K562 (cell line): ENCODE results near the gene SIGLEC7. TPM values are rescaled to one million over a fixed set of nuclear protein-coding genes. Genes with fewer than 3 reads are reported as not detected.

Experiments used
- ATAC-seq: fragments of 200-7000 bp; cut with Tn5 transposase; 3 replicates; pipeline ENCODE4 v1.9.1; 2020; ENCODE audit warnings: moderate library complexity
- BruUV-seq: library from RNA; stranded (reverse); fragments of 400-500 nt; replicated peaks from 2 replicates; lab custom pipeline; 2021; lab: Mats Ljungman, UMichigan
- CTCF ChIA-PET: fragments of 300-600 bp; formaldehyde crosslinking; extraction: SDS; loops from one replicate; lab custom pipeline; 2021; ENCODE audit warnings: low intra/inter-chr PET ratio; lab: Yijun Ruan, JAX
- POLR2A ChIA-PET: fragments of 300-600, 350-650 bp; sonication (Branson Sonifier 250); formaldehyde crosslinking; extraction: SDS; loops from one replicate; lab custom pipeline; 2021; ENCODE audit warnings: antibody characterized with exemption, inconsistent platforms; lab: Yijun Ruan, JAX
- DNase-seq, 4 experiments: peaks; one replicate each; pipeline versions ENCODE4 v3.0.0 to v3.0.0-alpha.2; 2011 to 2018; ENCODE audit warnings: low spot score in 3 of 4, mixed read lengths in 3 of 4; ENCODE audit errors: extremely low read depth in 1 of 4
- FAIRE-seq: peaks from 2 replicates; lab custom pipeline; 2011; peaks lifted over from hg19 to GRCh38; lab: Jason Lieb, UNC
- H2AFZ ChIP-seq: 2 replicates; pipeline ENCODE4 v1.6.0; 2011; ENCODE audit warnings: low read depth, low read length, control low read depth, inconsistent platforms
- H3K27ac ChIP-seq: fragments of 200-600 bp; 3 replicates; pipeline ENCODE4 v1.8.0; 2011; ENCODE audit warnings: low read depth, mild to moderate bottlenecking, control low read depth, inconsistent platforms, low read length, moderate library complexity, mixed read lengths; ENCODE audit errors: extremely low read depth
- H3K27me3 ChIP-seq, 2 experiments: fragments of 300-600 bp in 1 of 2; 2 replicates in 1 of 2; 3 replicates in 1 of 2; pipeline versions ENCODE4 v1.6.0 to v1.8.0; 2011; ENCODE audit warnings: inconsistent platforms in 2 of 2, low read length in 2 of 2, mild to moderate bottlenecking in 1 of 2, mixed read lengths in 1 of 2, moderate library complexity in 1 of 2; ENCODE audit not compliant: control insufficient read depth in 2 of 2, insufficient read depth in 2 of 2
- H3K36me3 ChIP-seq: fragments of 300-600 bp; 3 replicates; pipeline ENCODE4 v1.8.0; 2011; ENCODE audit warnings: mild to moderate bottlenecking, low read length, inconsistent platforms; ENCODE audit not compliant: control insufficient read depth, insufficient read depth
- H3K4me1 ChIP-seq, 2 experiments: fragments of 200-600 bp in 1 of 2; replicated peaks in 1 of 2; 2 replicates in 1 of 2; 3 replicates in 1 of 2; pipeline versions ENCODE4 v1.5.1 to v1.8.0; 2011; ENCODE audit warnings: inconsistent platforms in 2 of 2, low read length in 2 of 2, mild to moderate bottlenecking in 1 of 2, mixed read lengths in 1 of 2, moderate library complexity in 1 of 2; ENCODE audit not compliant: control insufficient read depth in 2 of 2, insufficient read depth in 2 of 2
- H3K4me2 ChIP-seq: 2 replicates; pipeline ENCODE4 v1.6.1; 2011; ENCODE audit warnings: low read length, control low read depth, inconsistent platforms, mixed read lengths; ENCODE audit not compliant: insufficient read depth
- H3K4me3 ChIP-seq: fragments of 200-600 bp; sonication (generic), shearing (Covaris generic); 2 replicates; pipeline ENCODE4 v1.5.1; 2016; ENCODE audit warnings: control low read depth, inconsistent platforms
- H3K79me2 ChIP-seq: fragments of 200-600 bp; 3 replicates; pipeline ENCODE4 v1.8.0; 2011; ENCODE audit warnings: low read length, inconsistent platforms; ENCODE audit not compliant: control insufficient read depth, insufficient read depth
- H3K9ac ChIP-seq, 2 experiments: 2 replicates each; pipeline versions ENCODE4 v1.6.0 to v1.6.1; 2011; ENCODE audit warnings: low read depth in 2 of 2, low read length in 2 of 2, control low read depth in 1 of 2, inconsistent platforms in 1 of 2, mild to moderate bottlenecking in 1 of 2, mixed read lengths in 1 of 2; ENCODE audit not compliant: insufficient read depth in 1 of 2
- H3K9me1 ChIP-seq: one replicate; pipeline ENCODE4 v1.6.0; 2011; ENCODE audit warnings: inconsistent platforms, mild to moderate bottlenecking, low read length, moderate library complexity; ENCODE audit not compliant: control insufficient read depth, insufficient read depth
- H3K9me3 ChIP-seq: replicated peaks from 2 replicates; pipeline ENCODE4 v1.5.1; 2011; ENCODE audit warnings: low read depth, low read length, inconsistent platforms; ENCODE audit not compliant: control insufficient read depth, insufficient read depth
- H4K20me1 ChIP-seq: replicated peaks from 2 replicates; pipeline ENCODE4 v1.6.1; 2011; ENCODE audit warnings: low read length, inconsistent platforms, mixed read lengths; ENCODE audit not compliant: control insufficient read depth, insufficient read depth
- BRD9 ChIP-seq: fragments of 450-650 bp; IDR thresholded peaks from 2 replicates; pipeline ENCODE4 v1.6.1; 2018; ENCODE audit warnings: low read depth; ENCODE audit not compliant: partially characterized antibody
- CCAR2 ChIP-seq: fragments of 200-400 bp; formaldehyde crosslinking; IDR thresholded peaks from 2 replicates; pipeline ENCODE4 v1.6.1; 2017; ENCODE audit warnings: mild to moderate bottlenecking, low read depth, low read length
- NONO ChIP-seq, 2 experiments: fragments of 200-400 bp in 1 of 2; fragments of 450-650 bp in 1 of 2; formaldehyde crosslinking in 1 of 2; IDR thresholded peaks; 2 replicates each; pipeline ENCODE4 v1.6.1; 2017; ENCODE audit warnings: low read depth in 2 of 2, mild to moderate bottlenecking in 2 of 2, moderate library complexity in 2 of 2, low read length in 1 of 2
- ZBTB43 ChIP-seq: sonication (generic); formaldehyde crosslinking; IDR thresholded peaks from 2 replicates; pipeline ENCODE4 v1.8.0; 2023; ENCODE audit warnings: mild to moderate bottlenecking, missing genetic modification reagents
- ZNF224 ChIP-seq: sonication (generic); formaldehyde crosslinking; IDR thresholded peaks from 2 replicates; pipeline ENCODE4 v1.8.0; 2022; ENCODE audit warnings: mild to moderate bottlenecking, missing genetic modification reagents
- ZNF695 ChIP-seq: fragments of 450-650 bp; formaldehyde crosslinking; IDR thresholded peaks from 2 replicates; pipeline ENCODE4 v1.4.0; 2020; ENCODE audit warnings: mild to moderate bottlenecking, moderate library complexity
- WGBS: fragments of 100-300 bp; shearing (Covaris generic); methylation state at CpG from one replicate; pipeline ENCODE4 v1.1.6; 2016; ENCODE audit warnings: low coverage, mixed read lengths; ENCODE audit not compliant: insufficient coverage; ENCODE audit errors: missing lambda C conversion rate; 5-methylcytosine and 5-hydroxymethylcytosine counted together
- in situ Hi-C: fragments of 300-500 bp; cut with MboI; formaldehyde crosslinking; loops from 4 replicates; pipeline ENCODE4 v1.15.0; 2018; ENCODE audit warnings: inconsistent platforms, mixed read lengths
- intact Hi-C: fragments of 100-400 bp; cut with micrococcal nuclease; formaldehyde crosslinking; loops from 2 replicates; pipeline ENCODE4 v1.14.2; 2022
- polyA plus RNA-seq, 8 experiments: library from polyadenylated mRNA; depleted of rRNA in 4 of 8; stranded (reverse) in 5 of 8; unstranded in 3 of 8; fragments of >200 nt; fragmentation: Nextera tagmentation in 2 of 8; fragmentation: Illumina TruSeq in 1 of 8; extraction: Ambion mirVana in 2 of 8; extraction: Trizol in 1 of 8; gene quantifications; 2 replicates each; pipeline versions ENCODE4 v1.2.1 to v1.2.3, GENCODE V29; 2011 to 2014; ENCODE audit warnings: inconsistent platforms in 1 of 8, missing spikeins in 1 of 8
- total RNA-seq, 7 experiments: library from RNA; depleted of rRNA in 6 of 7; stranded (reverse); fragments of >200 nt in 6 of 7; fragmentation: Illumina TruSeq in 2 of 7; extraction: Trizol in 2 of 7; gene quantifications; 2 replicates each; pipeline versions ENCODE4 v1.2.1 to v1.2.3, GENCODE V29; 2011 to 2021; ENCODE audit warnings: low replicate concordance in 1 of 7
- TF ChIP-seq, protein P1 (sequence below): fragments of 450-650 bp; IDR thresholded peaks from 2 replicates; pipeline ENCODE4 v1.6.1; 2018; ENCODE audit not compliant: partially characterized antibody
- TF ChIP-seq, protein P2 (sequence below): IDR thresholded peaks from 2 replicates; pipeline ENCODE4 v1.6.1; 2014; ENCODE audit warnings: antibody characterized with exemption
- TF ChIP-seq, protein P3 (sequence below): sonication (generic); formaldehyde crosslinking; IDR thresholded peaks from 2 replicates; pipeline ENCODE4 v1.8.0; 2023; ENCODE audit warnings: mild to moderate bottlenecking, missing genetic modification reagents

The SIGLEC7 gene
- total and polyA plus RNA-seq, 9 of the 15 experiments (the other 6 are each of a cell fraction or from before 2014, with no cell fraction given): 0.10 to 0.12 TPM; not detected in 7

DNA sequence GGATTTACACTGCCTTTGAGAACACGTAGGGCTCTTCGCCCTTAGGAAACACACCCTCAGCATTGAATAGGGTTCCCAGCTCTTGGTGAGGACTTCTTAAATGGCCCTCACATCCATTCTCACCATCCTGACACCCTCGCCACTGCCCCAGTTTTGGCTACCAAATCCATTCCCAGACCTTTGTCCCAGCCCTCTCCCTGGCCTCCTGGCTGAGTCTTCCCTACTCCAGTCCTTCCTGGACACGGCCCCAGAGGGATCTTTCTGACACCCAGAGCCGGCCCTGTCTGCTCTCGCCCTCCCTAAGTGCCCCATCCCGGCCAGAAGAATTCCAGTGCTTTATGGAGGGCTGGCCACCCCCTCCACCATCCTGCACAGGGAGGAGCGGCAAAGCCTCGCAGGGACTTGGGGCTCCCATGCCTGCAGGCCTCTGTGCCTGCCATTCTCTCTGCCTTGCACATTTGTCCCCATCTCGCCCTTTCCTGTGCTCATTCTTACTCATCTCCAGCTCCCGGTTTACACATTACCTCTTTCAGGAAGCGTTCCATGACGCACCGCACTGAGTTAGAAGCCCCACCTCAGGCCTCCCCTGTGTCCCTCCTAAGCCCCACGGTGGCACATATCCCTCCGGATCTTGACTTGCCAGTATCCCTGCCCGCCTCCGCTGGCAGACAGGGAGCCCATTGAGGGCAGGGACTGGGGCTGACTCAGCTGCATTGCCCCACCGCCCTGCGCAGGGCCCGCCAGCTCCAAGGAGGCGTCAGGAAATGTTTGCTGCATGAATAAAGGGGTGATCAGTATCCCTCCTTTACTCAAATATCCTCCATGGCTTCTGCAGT, 48.4 kb upstream of the SIGLEC7 start:
- in situ Hi-C loops (loop anchor here (5.0 to 10.0 kb wide), 3 partner anchors 71 to 389 kb away; no protein-coding TSS in a partner anchor), intact Hi-C loops (loop anchor here (2.0 to 5.0 kb wide), 2 partner anchors 163 to 386 kb away; no protein-coding TSS in a partner anchor)
- WGBS: 42% methylated on average over 19 of the region's 22 CpGs
- Histone ChIP-seq H3K36me3 (peaks cover 8% of the 10 kb centered on the region; the same call in 1 of the 3 replicates), H3K4me2 (no peak overlapping the region), H2AFZ (no peak overlapping the region), H3K27me3 (peaks cover 10 to 27% of the 10 kb centered on the region in 2 experiments; a peak in 3 of 5 replicates), H3K79me2 (no peaks in the 10 kb centered on the region), H3K4me1 (no peaks in the 10 kb centered on the region; a peak in 1 of 5 replicates), H4K20me1 (peaks cover 13% of the 10 kb centered on the region), H3K9ac (no peak overlapping the region), H3K27ac (no peak overlapping the region), H3K4me3 (no peak overlapping the region), H3K9me1 (peaks cover 9% of the 10 kb centered on the region), H3K9me3 (no peaks in the 10 kb centered on the region)
- POLR2A ChIA-PET: no interaction called here
- DNase-seq (no peak), FAIRE-seq (no peak), ATAC-seq (no peak)
- CTCF ChIA-PET: interaction anchor here (0.6 to 4.9 kb wide), 6 partner anchors 14 to 171 kb away, joined by 4 to 35 read pairs (median 5); partner anchors contain the start of genes CTU1 and KLK10
- BruUV-seq: no TSS peak
- TF ChIP-seq, protein P1, sequence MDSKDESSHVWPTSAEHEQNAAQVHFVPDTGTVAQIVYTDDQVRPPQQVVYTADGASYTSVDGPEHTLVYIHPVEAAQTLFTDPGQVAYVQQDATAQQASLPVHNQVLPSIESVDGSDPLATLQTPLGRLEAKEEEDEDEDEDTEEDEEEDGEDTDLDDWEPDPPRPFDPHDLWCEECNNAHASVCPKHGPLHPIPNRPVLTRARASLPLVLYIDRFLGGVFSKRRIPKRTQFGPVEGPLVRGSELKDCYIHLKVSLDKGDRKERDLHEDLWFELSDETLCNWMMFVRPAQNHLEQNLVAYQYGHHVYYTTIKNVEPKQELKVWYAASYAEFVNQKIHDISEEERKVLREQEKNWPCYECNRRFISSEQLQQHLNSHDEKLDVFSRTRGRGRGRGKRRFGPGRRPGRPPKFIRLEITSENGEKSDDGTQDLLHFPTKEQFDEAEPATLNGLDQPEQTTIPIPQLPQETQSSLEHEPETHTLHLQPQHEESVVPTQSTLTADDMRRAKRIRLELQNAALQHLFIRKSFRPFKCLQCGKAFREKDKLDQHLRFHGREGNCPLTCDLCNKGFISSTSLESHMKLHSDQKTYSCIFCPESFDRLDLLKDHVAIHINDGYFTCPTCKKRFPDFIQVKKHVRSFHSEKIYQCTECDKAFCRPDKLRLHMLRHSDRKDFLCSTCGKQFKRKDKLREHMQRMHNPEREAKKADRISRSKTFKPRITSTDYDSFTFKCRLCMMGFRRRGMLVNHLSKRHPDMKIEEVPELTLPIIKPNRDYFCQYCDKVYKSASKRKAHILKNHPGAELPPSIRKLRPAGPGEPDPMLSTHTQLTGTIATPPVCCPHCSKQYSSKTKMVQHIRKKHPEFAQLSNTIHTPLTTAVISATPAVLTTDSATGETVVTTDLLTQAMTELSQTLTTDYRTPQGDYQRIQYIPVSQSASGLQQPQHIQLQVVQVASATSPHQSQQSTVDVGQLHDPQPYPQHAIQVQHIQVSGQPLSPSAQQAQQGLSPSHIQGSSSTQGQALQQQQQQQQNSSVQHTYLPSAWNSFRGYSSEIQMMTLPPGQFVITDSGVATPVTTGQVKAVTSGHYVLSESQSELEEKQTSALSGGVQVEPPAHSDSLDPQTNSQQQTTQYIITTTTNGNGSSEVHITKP: no peak
- no peak for TF ChIP-seq ZNF695 (CRISPR knock-in tag)
- TF ChIP-seq, protein P2, sequence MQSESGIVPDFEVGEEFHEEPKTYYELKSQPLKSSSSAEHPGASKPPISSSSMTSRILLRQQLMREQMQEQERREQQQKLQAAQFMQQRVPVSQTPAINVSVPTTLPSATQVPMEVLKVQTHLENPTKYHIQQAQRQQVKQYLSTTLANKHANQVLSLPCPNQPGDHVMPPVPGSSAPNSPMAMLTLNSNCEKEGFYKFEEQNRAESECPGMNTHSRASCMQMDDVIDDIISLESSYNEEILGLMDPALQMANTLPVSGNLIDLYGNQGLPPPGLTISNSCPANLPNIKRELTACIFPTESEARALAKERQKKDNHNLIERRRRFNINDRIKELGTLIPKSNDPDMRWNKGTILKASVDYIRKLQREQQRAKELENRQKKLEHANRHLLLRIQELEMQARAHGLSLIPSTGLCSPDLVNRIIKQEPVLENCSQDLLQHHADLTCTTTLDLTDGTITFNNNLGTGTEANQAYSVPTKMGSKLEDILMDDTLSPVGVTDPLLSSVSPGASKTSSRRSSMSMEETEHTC: no peak
- TF ChIP-seq ZBTB43 (CRISPR knock-in tag): no peak
- TF ChIP-seq NONO (IDR thresholded peaks at IDR 0.05; ENCODE audit: low read depth in 2 of 2, low read length in 1 of 2): no peak
- TF ChIP-seq, protein P3, sequence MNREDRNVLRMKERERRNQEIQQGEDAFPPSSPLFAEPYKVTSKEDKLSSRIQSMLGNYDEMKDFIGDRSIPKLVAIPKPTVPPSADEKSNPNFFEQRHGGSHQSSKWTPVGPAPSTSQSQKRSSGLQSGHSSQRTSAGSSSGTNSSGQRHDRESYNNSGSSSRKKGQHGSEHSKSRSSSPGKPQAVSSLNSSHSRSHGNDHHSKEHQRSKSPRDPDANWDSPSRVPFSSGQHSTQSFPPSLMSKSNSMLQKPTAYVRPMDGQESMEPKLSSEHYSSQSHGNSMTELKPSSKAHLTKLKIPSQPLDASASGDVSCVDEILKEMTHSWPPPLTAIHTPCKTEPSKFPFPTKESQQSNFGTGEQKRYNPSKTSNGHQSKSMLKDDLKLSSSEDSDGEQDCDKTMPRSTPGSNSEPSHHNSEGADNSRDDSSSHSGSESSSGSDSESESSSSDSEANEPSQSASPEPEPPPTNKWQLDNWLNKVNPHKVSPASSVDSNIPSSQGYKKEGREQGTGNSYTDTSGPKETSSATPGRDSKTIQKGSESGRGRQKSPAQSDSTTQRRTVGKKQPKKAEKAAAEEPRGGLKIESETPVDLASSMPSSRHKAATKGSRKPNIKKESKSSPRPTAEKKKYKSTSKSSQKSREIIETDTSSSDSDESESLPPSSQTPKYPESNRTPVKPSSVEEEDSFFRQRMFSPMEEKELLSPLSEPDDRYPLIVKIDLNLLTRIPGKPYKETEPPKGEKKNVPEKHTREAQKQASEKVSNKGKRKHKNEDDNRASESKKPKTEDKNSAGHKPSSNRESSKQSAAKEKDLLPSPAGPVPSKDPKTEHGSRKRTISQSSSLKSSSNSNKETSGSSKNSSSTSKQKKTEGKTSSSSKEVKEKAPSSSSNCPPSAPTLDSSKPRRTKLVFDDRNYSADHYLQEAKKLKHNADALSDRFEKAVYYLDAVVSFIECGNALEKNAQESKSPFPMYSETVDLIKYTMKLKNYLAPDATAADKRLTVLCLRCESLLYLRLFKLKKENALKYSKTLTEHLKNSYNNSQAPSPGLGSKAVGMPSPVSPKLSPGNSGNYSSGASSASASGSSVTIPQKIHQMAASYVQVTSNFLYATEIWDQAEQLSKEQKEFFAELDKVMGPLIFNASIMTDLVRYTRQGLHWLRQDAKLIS (CRISPR knock-in tag): no peak
- TF ChIP-seq ZNF224 (CRISPR knock-in tag): no peak
- no peak for TF ChIP-seq BRD9
- no peak for TF ChIP-seq CCAR2
